GM12878 (cell line): ENCODE data around the gene IPCEF1. TPM values are rescaled to one million over a fixed set of nuclear protein-coding genes. Genes with fewer than 3 reads are reported as not detected.

ENCODE experiments used
- BRCA1 ChIP-seq: IDR thresholded peaks from 2 replicates; pipeline ENCODE4 v1.6.1; 2011; ENCODE audit warnings: low read depth, low read length, improper control_type of control experiment
- CHD4 ChIP-seq: fragments of 200-600 bp; sonication (generic); IDR thresholded peaks from 2 replicates; pipeline ENCODE4 v1.6.1; 2016; ENCODE audit warnings: mild to moderate bottlenecking
- EZH2 ChIP-seq: IDR thresholded peaks from 2 replicates; pipeline ENCODE4 v1.6.1; 2012; ENCODE audit warnings: low read depth, mild to moderate bottlenecking, control low read depth, inconsistent platforms, low read length, borderline replicate concordance; ENCODE audit not compliant: control insufficient read depth
- GATAD2B ChIP-seq: fragments of 450-650 bp; conservative IDR thresholded peaks from 2 replicates; pipeline ENCODE4 v1.6.1; 2017; ENCODE audit warnings: low read depth, mild to moderate bottlenecking, moderate library complexity
- HCFC1 ChIP-seq: fragments of 150-350 bp; IDR thresholded peaks from 2 replicates; pipeline ENCODE4 v1.6.1; 2014; ENCODE audit warnings: low read length
- JUNB ChIP-seq: IDR thresholded peaks from 2 replicates; pipeline ENCODE4 v1.6.1; 2016; ENCODE audit warnings: antibody characterized with exemption, mild to moderate bottlenecking
- KAT2A ChIP-seq: conservative IDR thresholded peaks from 2 replicates; pipeline ENCODE4 v1.6.1; 2011; ENCODE audit warnings: low read depth, low read length; ENCODE audit not compliant: control insufficient read depth
- MYB ChIP-seq: fragments of 150-350 bp; IDR thresholded peaks from 2 replicates; pipeline ENCODE4 v1.6.1; 2014; ENCODE audit warnings: mild to moderate bottlenecking, low read depth, low read length, borderline replicate concordance
- RELB ChIP-seq: fragments of 450-650 bp; IDR thresholded peaks from 2 replicates; pipeline ENCODE4 v1.6.1; 2017; ENCODE audit warnings: low read depth, mild to moderate bottlenecking, moderate library complexity
- RFX5 ChIP-seq: IDR thresholded peaks from 2 replicates; pipeline ENCODE4 v1.6.1; 2011; ENCODE audit warnings: low read depth, low read length, improper control_type of control experiment
- SUPT20H ChIP-seq: IDR thresholded peaks from 2 replicates; pipeline ENCODE4 v1.6.1; 2011; ENCODE audit warnings: low read depth, mild to moderate bottlenecking, low read length, moderate library complexity, borderline replicate concordance; ENCODE audit not compliant: control insufficient read depth
- SUZ12 ChIP-seq: fragments of 200-600 bp; sonication (generic); IDR thresholded peaks from one replicate; pipeline ENCODE4 v1.6.1; 2018; ENCODE audit warnings: antibody characterized with exemption, mild to moderate bottlenecking; ENCODE audit not compliant: unreplicated experiment
- YBX1 ChIP-seq: fragments of 450-650 bp; IDR thresholded peaks from 2 replicates; pipeline ENCODE4 v1.6.1; 2016; ENCODE audit warnings: antibody characterized with exemption
- ZBTB11 ChIP-seq: fragments of 450-650 bp; formaldehyde crosslinking; IDR thresholded peaks from 2 replicates; pipeline ENCODE4 v1.5.0; 2022; ENCODE audit warnings: mild to moderate bottlenecking, missing genetic modification characterization
- ZNF622 ChIP-seq: fragments of 450-650 bp; IDR thresholded peaks from 2 replicates; pipeline ENCODE4 v1.6.1; 2017; ENCODE audit warnings: mild to moderate bottlenecking, inconsistent platforms
- ZNF687 ChIP-seq: fragments of 450-650 bp; IDR thresholded peaks from 2 replicates; pipeline ENCODE4 v1.6.1; 2017; ENCODE audit warnings: mild to moderate bottlenecking, moderate library complexity
- polyA plus RNA-seq, 11 experiments: library from polyadenylated mRNA; depleted of rRNA in 4 of 11; unstranded in 6 of 11; stranded (reverse) in 5 of 11; fragments of >200 nt; fragmentation: Nextera tagmentation in 4 of 11; fragmentation: Illumina TruSeq in 1 of 11; extraction: Ambion mirVana in 4 of 11; extraction: Trizol in 1 of 11; gene quantifications; 1 replicate in 1 of 11; 2 replicates in 10 of 11; pipeline versions ENCODE4 v1.2.1 to v1.2.3, GENCODE V29; 2011 to 2016; ENCODE audit warnings: inconsistent platforms in 2 of 11, missing spikeins in 2 of 11, low read depth in 1 of 11
- total RNA-seq, 4 experiments: library from RNA; depleted of rRNA in 3 of 4; stranded (reverse); fragments of >200 nt in 3 of 4; fragmentation: Illumina TruSeq in 1 of 4; extraction: Trizol in 1 of 4; gene quantifications; 2 replicates each; pipeline versions ENCODE4 v1.2.1 to v1.2.3, GENCODE V29; 2013 to 2021

Gene IPCEF1
- total and polyA plus RNA-seq, 10 of the 15 experiments (the other 5 are each of a cell fraction or from before 2014, with no cell fraction given): 1.3 to 137 (median 4.2) TPM

DNA sequence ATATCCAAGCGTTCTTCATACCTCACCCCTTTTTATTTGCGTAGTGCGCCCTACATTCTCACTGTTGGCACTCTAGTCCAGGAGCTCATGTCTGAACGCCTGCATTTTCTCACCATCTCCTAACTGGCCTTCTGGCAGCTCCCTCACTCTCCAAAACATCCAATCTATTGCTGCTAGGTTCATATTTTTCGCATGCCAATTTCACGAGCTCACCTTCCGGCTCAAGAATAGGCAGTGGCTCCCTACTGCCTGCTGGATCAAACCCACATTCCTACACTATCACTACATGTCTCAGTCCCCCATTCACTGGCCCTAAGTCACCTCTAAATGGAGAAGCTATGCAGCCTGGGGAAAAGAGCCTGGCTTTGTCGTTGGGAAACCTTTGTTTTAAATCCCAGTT, 115.0 kb downstream of the IPCEF1 start (continued):
- TF ChIP-seq ZNF687 (no peak), ZNF622 (no peak), RFX5 (no peak), BRCA1 (no peak), RELB (no peak), JUNB (no peak), YBX1 (no peak), SUZ12 (no peak), HCFC1 (no peak), KAT2A (no peak), ZBTB11 (CRISPR knock-in tag) (no peak), MYB (no peak), SUPT20H (no peak), CHD4 (no peak), GATAD2B (no peak), EZH2 (no peak)
